DMS153 (cell line): Measurements from ENCODE around the gene MAPK1.
"Not testable (repeated sequence)": the region's sequence is repeated elsewhere in the genome, so short reads cannot be mapped to it uniquely, and the experiment has no call there.

Source experiments
- DNase-seq: peaks from one replicate; lab custom pipeline; 2025; lab: John Stamatoyannopoulos, UW

Gene MAPK1

DNA sequence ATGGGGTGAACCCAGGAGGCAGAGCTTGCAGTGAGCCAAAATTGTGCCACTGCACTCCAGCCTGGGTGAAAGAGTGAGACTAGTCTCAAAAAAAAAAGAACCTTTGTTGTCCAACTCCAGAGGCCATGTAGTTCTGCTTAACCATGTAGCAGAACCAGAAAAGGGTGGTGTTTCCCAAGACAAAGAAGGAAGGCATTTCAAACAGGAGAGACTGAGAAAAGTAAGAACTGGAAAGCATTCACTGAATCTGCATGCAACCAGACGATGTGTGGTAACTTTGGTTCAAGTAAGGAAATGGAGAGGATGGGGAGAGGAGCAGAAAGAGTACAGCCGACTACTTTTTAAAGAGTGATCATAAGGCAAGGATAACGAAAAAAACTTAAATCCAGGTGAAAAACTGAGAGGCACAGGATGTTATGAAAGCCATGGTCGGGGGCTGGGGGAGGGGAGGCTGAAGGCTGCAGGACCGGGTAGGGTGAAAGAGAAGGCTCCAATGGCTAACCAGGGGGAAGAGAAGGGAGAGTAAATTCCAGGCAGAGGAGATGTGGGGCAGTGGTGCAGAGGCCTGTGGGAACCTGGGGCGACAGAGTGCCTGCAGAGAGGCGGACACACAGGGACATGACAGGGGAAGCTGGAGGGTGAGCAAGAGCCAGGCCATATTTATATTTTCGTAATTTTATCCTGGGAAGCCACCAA is 48.8 kb downstream of the MAPK1 start:
- no peak for DNase-seq

DNA sequence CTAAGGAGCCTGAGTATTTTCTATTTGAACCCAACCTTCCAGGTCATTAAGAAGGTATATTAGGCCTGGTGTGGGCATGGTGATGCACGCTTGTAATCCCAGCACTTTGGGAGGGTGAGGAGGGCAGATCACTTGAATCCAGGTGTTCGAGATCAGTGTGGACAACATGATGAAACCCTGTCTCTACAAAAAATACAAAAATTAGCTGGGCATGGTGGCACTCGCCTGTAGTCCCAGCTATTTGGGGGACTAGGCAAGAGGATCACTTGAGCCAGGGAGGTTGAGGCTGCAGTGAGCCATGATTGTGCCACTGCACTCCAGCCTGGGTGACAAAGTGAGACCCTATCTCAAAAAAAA is 50.0 kb downstream of the MAPK1 start:
- not testable (repeated sequence) for DNase-seq

DNA sequence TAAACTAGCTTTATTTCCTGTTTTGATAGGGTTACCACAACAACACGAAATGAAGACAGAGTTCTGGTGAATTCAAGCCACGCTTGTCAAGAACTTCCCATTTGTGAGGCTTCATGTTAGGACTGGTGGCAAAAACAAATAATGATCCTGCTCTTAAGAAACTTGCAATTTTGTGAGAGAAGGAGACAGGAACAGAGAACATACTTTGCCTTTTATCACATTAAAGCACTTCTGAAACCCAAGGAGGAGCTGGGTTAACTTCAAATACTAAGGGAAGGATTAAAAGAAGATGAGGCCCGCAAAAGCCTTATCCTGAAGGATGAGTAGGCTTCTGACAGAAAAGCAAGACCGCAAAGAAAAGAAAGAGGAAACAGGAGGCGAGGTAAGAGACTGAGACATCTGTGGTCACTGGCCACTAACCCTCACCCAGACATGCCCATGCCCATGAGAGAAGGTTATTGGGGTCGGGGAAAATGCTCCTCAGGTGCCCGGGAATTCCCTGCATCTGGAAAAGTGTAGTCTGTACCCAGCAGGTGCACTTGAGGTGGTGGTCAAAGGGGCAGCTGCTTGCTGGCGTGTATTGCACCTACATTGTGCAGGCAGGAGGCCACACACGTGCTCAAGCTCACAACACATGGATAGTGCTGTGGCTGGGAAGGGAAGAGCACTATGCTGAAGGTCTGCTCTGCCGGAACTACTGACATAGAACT is 50.5 kb downstream of the MAPK1 start:
- peak; percentile 33 for DNase-seq

DNA sequence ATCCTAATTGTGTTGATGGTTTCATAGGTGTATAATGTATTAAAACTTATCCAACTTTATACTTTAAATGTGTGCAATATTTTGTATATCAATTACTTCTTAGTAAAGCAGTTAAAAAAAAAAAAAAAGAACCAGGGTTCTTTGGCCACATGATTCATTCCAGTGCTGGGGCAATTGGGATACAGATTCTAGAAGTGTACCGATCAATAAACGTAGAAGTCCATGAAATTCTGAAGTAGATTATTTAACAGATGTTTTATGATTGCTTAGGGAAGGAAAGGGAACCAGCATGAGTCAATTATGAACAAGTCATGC is 51.0 kb downstream of the MAPK1 start:
- no peak for DNase-seq

DNA sequence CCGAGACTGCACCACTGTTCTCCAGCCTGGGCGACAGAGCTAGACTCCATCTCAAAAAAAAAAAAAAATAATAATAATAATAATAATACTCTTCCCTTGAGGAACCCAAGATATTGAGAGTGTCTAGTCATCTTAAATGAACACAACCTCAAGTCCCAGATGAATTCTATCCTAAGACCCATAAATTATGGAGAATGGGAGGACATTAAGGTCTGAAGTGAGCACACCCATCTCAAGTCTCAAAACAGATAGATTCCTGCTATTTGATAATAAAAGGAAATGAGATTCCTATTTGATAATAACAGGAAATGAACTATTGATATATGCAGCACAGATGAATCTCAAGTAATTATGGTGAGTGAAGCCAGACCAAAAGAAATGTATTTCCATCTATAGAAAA is 51.5 kb downstream of the MAPK1 start:
- DNase-seq = no peak

DNA sequence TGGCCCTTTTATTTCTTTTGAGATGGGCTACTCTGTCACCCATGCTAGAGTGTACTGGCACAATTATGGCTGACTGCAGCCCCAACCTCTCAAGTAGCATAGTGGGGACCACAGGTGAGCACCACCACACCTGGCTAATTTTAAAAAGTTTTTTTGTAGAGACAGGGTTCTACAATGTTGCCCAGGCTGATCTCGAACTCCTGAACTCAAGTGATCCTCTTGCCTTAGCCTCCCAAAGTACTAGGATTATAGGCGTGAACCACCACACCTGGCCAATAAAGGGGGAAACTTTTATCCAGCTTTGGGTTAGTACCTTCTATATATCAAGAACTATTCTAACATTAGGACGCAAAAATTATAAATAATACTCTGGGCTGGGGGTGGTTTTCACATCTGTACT is 52.1 kb downstream of the MAPK1 start:
- DNase-seq = no peak

DNA sequence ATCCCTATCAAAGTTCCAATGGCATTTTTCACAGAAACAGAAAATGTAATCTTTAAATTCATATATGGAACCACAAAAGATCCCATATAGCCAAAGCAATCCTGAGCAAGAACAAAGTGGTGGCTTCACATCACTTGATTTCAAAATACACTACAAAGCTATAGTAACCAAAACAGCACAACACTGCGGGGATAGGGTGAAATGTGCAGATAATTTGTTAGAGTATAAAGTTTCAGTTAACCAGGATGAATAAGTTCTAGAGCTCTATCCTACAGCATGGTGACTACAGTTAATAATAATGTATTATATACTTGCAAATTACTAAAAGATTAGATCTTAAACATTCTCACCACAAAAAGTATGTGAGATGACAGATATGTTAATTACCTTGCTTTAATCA is 55.5 kb downstream of the MAPK1 start:
- no peak for DNase-seq

DNA sequence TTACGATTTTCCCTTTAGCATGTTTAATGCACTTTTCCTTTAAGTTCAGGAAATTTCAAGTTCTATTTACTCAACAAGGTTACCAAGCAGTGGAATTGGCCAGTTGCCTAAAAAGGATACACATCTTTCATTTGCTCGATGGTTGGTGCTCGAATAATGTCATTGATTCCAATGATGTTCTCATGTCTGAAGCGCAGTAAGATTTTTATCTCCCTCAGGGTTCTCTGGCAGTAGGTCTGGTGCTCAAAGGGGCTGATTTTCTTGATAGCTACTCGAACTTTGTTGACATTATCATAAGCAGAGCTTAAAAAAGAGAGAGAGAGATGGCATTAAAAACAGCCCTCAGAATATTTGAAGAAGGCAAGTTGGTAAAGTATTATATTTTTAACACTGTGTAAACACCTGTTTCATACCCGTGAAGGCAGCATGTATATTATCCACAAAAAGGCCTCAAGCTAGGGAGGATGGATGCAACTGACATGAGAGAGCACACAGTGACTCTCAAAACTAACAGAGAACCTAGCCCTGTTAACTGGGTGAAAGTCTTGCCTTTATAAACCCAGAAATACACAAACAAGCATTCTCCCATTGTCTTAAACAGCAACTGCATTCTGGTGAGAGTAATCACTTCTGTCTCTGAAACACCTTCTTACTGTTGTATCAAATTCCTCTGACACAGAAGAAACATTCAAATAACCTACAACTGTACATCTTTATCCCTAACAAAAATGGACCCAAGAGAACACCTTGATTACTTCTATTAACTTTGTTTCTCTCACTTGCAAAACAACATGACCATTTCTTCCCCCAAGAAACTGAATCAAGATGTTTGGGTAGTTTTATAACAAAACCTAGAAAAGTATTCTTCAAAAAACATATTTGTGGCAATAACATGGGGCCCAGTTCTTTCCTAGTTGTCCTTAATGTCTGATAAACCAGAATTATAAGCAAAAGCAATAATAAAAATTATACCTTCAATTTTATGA is 59.6 kb downstream of the MAPK1 start:
- DNase-seq = no peak

DNA sequence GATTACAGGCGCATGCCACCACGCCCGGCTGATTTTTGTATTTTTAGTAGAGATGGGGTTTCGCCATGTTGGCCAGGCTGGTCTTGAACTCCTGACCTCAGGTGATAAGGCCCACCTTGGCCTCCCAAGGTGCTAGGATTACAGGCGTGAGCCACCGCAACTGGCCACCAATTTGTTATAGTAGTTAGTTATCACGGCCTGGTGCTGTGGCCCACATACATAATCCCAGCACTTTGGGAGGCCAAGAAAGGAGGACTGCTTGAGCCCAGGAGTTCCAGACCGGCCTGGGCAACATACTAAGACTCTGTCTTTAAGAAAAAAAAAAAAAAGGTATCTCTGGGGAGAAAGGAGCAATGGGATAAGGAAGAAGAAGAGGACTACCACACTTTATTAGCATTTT is 62.1 kb downstream of the MAPK1 start:
- not testable (repeated sequence) for DNase-seq

DNA sequence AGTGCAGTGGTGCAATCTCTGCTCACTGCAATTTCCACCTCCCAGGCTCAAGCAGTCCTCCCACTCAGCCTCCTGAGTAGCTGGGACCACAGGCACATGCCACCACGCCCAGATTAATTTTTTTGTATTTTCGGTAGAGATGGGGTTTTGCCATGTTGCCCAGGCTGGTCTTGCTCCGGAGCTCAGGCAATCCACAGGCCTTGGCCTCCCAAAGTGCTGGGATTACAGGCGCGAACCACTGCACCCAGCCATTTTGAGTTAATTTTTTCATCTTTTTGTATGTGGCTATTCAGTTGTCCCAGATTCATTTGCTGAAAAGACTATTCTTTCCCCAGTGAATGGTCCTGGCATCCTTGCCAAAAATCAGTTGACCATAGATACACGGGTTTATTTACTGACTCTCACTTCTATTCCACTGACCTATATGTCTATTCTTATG is 63.6 kb downstream of the MAPK1 start:
- no peak for DNase-seq

DNA sequence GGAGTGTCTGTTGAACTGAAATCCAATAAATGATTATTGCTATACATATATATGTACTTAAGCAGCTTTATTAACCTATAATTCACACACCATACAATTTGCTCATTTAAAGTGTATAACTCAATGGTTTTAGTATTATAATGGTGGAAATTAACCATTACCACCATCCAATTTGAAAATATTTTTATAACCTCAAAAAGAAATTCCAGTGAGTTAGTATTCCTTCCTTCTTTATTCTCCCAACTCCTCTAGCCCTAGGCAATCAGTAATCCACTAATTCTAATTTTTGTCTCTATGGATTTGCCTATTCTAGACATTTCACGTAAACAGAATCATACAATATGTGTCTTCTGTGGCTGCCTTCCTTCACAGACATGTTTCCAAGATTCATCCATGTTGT is 64.8 kb downstream of the MAPK1 start:
- no peak for DNase-seq

DNA sequence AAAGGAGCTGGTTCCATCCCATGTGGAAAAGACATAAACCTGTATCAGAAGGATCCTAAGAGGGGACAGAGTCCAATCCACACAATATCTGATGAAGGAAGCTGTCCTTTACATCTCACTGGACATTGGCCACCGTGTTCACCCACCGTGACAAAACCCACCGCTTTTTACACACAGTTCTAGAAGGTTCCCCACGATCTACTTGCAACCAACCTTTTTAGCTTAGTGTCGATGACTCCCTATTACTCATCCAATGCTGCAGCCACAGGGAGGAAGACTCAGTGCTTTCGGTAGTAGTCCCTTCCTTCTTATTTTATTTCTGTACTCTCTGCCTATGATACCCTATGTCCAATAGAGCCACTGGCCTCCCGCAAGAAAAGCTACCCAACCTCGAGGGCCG is 65.4 kb downstream of the MAPK1 start:
- no peak for DNase-seq

DNA sequence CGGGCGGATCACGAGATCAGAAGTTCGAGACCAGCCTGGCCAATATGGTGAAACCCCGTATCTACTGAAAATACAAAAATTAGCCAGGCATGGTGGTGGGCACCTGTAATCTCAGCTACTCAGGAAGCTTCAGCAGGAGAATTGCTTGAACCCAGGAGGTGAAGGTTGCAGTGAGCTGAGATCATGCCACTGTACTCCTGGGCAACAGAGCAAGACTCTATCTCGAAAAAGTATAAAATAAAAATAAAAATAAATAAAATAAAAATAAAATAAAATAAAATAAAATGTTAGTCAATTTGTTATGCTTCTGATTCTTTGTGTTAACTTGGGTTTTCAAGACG is 66.2 kb downstream of the MAPK1 start:
- not testable (repeated sequence) for DNase-seq

DNA sequence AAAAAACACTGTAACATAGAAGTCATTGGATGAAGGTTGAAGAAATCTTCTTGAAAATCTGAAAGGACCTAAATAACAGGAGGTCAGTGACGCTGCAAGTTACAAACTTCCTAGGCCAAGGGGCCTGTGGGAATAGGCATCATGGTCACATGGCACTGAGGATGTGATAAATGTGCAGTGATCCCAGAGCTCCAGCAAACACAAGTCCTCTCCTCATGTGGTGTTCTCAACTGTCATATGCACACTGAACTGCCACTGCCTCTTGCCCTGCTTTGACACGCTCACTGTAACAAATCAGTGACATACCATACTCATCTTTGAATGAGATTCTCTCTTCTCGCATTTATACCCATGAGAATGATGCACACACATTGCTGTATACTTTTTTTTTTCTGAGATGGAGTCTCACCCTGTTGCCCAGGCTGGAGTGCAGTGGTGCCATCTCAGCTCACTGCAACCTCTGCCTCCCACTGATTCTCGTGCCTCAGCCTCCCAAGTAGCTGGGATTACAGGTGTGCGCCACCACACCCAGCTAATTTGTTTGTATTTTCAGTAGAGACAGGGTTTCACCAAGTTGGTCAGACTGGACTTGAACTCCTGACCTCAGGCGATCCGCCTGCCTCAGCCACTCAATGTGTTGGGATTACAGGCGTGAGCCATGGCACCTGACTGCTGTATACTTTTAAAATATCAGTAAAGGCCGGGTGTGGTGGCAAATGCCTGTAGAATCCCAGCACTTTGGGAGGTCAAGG is 66.7 kb downstream of the MAPK1 start:
- DNase-seq = no peak

DNA sequence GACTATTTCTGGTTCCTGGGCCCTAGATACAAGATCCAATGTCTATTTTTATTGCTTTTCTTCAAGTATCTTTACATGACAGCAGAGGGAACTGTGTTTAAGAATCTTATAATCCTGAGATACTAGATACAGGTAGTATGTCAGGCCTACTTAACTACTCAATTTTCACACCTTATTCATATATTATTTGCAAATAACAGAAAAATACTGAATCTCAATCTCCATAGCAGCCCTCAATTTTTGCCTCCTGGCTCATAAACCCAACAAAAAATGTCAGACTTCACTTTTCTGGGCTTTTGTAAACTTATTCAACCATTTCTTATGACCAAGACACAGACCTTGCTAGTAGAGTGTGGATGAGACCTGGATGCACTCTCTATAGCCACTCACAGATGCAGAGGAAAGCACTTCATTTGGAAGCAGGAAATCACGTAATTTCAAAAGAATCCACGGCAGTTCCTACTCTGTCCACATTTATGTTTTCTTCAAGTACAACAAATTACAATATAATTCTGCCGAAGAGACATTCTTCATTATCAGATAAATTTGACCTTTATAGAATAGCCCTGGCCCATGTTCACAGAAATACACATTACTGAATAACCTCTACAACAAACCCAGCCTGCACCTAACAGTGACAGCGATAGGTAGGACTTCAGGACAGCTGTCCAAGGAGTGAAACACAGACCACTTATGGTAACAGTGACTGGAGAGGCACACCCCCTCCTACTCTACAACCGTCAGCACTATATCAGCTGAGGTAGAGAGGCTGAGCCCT is 69.8 kb downstream of the MAPK1 start:
- no peak for DNase-seq

DNA sequence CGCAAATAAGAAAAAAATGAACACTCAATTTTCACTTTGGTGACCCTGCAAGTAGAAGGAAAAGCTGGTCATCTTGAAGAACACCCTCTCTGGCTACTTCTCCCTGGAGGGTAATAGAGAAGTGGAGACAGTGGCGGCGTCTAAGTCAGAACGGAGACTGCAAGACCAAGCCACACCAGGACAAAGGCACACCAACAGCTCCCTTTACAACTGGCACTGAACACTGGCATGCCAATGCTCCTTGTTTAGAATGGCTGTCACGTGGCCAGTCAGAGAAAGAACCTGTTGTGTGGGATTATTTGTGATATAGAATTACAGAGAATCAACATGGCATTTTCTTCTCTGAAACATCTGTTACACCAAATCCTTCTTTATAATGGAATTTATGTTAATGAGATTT is 70.6 kb downstream of the MAPK1 start:
- DNase-seq = no peak

DNA sequence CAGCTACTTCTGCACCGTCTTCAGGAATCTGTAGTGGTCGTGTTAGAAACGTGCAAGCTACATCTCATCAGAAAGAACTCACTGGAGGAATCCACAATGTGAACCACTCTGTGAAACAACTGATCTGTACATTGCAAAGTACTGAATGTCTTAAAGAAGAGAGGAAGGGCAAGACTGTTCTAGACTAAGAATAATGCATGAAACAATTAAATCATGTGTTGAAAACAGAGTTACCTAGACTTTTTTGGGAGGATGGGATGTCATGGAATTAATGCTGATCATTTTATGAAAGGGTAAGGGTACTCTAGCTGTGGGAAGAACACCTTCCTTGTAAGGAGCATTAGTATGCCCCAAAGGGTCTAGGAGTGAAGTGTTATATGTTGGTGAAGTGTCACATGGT is 71.2 kb downstream of the MAPK1 start:
- DNase-seq = no peak

DNA sequence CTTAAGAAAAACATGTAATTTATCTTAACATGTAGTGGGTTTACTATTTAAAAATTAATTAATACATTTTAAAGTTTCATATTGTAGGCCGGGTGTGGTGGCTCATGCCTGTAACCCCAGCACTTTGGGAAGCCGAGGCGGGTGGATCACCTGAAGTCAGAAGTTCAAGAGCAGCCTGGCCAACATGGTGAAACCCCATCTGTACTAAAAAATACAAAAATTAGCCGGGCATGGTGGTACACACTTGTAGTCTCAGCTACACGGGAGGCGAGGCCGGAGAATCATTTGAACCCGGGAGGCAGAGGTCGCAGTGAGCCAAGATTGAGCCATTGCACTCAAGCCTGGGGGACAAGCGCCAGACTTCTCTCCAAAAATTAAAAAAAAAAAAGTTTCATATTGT is 73.7 kb downstream of the MAPK1 start:
- DNase-seq = not testable (repeated sequence)

DNA sequence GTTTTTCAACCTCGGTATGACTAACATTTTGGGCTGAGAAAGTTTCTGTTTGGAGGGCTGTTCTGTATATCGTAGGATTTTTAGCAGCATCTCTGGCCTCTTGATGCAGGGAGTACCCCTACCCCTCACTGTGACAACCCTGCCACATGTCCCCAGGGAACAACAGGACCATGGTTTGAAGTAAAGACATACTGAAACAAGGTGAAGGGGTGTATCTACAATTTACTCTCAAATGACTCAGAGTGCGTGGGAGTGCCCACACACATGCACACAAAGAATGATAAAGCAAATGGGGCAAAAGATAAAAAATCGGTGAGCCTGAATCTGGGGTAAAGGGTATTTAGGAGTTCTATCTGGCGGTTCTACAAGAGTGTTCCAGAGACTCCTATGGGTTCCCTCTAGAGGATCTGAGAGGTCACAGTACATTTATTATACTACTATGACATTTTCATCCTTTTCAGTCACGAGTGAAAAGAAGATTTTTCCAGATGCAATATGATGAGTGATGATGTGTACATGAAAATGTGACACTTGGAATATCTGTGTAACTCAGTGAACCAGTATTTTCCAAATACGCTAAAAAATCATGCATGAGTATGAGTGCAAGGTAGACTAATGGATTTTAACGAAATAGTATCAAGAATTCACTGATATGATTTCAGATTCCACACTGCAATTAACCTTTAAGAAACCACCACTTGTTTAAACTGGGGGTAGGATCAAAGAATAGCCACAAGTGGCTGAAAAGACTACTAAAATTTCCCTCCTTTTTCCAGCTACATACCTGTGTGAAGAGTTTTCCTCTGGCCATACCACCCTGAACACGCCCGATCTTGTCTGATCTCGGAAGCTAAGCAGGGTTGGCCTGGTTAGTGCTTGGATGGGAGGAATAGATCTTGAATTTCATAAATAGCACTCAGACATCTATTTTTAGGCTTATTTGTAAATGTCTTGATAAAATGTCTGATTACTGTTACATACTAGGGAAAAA is 75.5 kb downstream of the MAPK1 start:
- DNase-seq = no peak
